GM12878 (cell line): Measurements from ENCODE around the gene KCTD2. TPM values are rescaled to one million over a fixed set of nuclear protein-coding genes. Genes with fewer than 3 reads are reported as not detected.
"Not testable (repeated sequence)": the region's sequence is repeated elsewhere in the genome, so short reads cannot be mapped to it uniquely, and the experiment has no call there.

Experiments
- ATAC-seq: fragments of 200-7000 bp; cut with Tn5 transposase; 3 replicates; pipeline ENCODE4 v1.9.1; 2020; ENCODE audit warnings: mild to moderate bottlenecking, moderate library complexity
- BruUV-seq: library from RNA; stranded (reverse); fragments of 400-500 nt; replicated peaks from 2 replicates; lab custom pipeline; 2021; lab: Mats Ljungman, UMichigan
- CTCF ChIA-PET: fragments of 300-600 bp; sonication (Branson Sonifier 250); formaldehyde crosslinking; extraction: SDS; loops from one replicate; lab custom pipeline; 2021; ENCODE audit warnings: inconsistent platforms; lab: Yijun Ruan, JAX
- POLR2A ChIA-PET: fragments of 350-600 bp; formaldehyde crosslinking; extraction: SDS; loops from one replicate; lab custom pipeline; 2021; ENCODE audit warnings: inconsistent platforms; lab: Charles Lee
- RAD21 ChIA-PET: fragments of 300-600 bp; sonication (Branson Sonifier 250); formaldehyde crosslinking; loops from one replicate; lab custom pipeline; 2023; ENCODE audit warnings: antibody characterized with exemption; ENCODE audit not compliant: unreplicated experiment; lab: Charles Lee
- SMC1A ChIA-PET: fragments of 300-600 bp; sonication (Branson Sonifier 250); formaldehyde crosslinking; loops from one replicate; lab custom pipeline; 2023; ENCODE audit not compliant: unreplicated experiment, uncharacterized antibody; lab: Charles Lee
- DNase-seq: peaks from one replicate; pipeline ENCODE4 v3.0.0-alpha.2; 2011; ENCODE audit warnings: low read depth, low spot score
- FAIRE-seq: peaks from 3 replicates; lab custom pipeline; 2011; peaks lifted over from hg19 to GRCh38; lab: Jason Lieb, UNC
- H2AFZ ChIP-seq: 2 replicates; pipeline ENCODE4 v1.6.0; 2011; ENCODE audit warnings: low read depth, low read length, control low read depth; ENCODE audit not compliant: control insufficient read depth
- H3K27ac ChIP-seq: 2 replicates; pipeline ENCODE4 v1.5.1; 2011; ENCODE audit warnings: control low read depth; ENCODE audit not compliant: control insufficient read depth, insufficient read depth
- H3K27me3 ChIP-seq, 2 experiments: replicated peaks in 1 of 2; 2 replicates each; pipeline versions ENCODE4 v1.6.0 to v1.6.1; 2011; ENCODE audit warnings: low read length in 1 of 2; ENCODE audit not compliant: control insufficient read depth in 2 of 2, insufficient read depth in 2 of 2
- H3K36me3 ChIP-seq, 2 experiments: 2 replicates each; pipeline ENCODE4 v1.5.1; 2011; ENCODE audit warnings: low read length in 1 of 2; ENCODE audit not compliant: control insufficient read depth in 2 of 2, insufficient read depth in 2 of 2
- H3K4me1 ChIP-seq: 2 replicates; pipeline ENCODE4 v1.6.1; 2011; ENCODE audit warnings: mild to moderate bottlenecking, low read length, moderate library complexity, mixed read lengths; ENCODE audit not compliant: control insufficient read depth, insufficient read depth
- H3K4me2 ChIP-seq: 2 replicates; pipeline ENCODE4 v1.6.0; 2011; ENCODE audit warnings: control low read depth; ENCODE audit not compliant: control insufficient read depth, insufficient read depth
- H3K4me3 ChIP-seq: fragments of 200-600 bp; sonication (generic); 2 replicates; pipeline ENCODE4 v1.5.1; 2016
- H3K79me2 ChIP-seq: 2 replicates; pipeline ENCODE4 v1.6.0; 2011; ENCODE audit warnings: low read length; ENCODE audit not compliant: control insufficient read depth, insufficient read depth
- H3K9ac ChIP-seq: 2 replicates; pipeline ENCODE4 v1.8.0; 2011; ENCODE audit warnings: low read length, control low read depth, mixed read lengths; ENCODE audit not compliant: control insufficient read depth, insufficient read depth
- H3K9me3 ChIP-seq: replicated peaks from 3 replicates; pipeline ENCODE4 v1.5.1; 2011; ENCODE audit warnings: mild to moderate bottlenecking, low read length; ENCODE audit not compliant: control insufficient read depth, insufficient read depth
- H4K20me1 ChIP-seq: 2 replicates; pipeline ENCODE4 v1.6.0; 2011; ENCODE audit not compliant: control insufficient read depth, insufficient read depth
- NFYB ChIP-seq: IDR thresholded peaks from 2 replicates; pipeline ENCODE4 v1.6.1; 2011; ENCODE audit warnings: low read depth, mild to moderate bottlenecking, low read length, improper control_type of control experiment, moderate library complexity; ENCODE audit not compliant: insufficient read depth
- POLR2A ChIP-seq: IDR thresholded peaks from 2 replicates; pipeline ENCODE4 v1.6.1; 2011; ENCODE audit warnings: low read depth, mild to moderate bottlenecking, low read length
- RUNX3 ChIP-seq: IDR thresholded peaks from 2 replicates; pipeline ENCODE4 v1.6.1; 2012; ENCODE audit warnings: low read length, inconsistent platforms
- SUZ12 ChIP-seq: fragments of 200-600 bp; sonication (generic); IDR thresholded peaks from one replicate; pipeline ENCODE4 v1.6.1; 2018; ENCODE audit warnings: antibody characterized with exemption, mild to moderate bottlenecking; ENCODE audit not compliant: unreplicated experiment
- WGBS: methylation state at CpG from one replicate; pipeline ENCODE4 v1.1.6; 2016; ENCODE audit warnings: low lambda C conversion rate; ENCODE audit not compliant: insufficient replicate concordance, insufficient coverage; ENCODE audit errors: missing lambda C conversion rate; 5-methylcytosine and 5-hydroxymethylcytosine counted together
- in situ Hi-C: fragments of 300-500 bp; cut with MboI; formaldehyde crosslinking; loops from 9 replicates; pipeline ENCODE4 v1.14.3; 2018; ENCODE audit warnings: mixed read lengths
- intact Hi-C: fragments of 100-400 bp; cut with micrococcal nuclease; formaldehyde crosslinking; loops from one replicate; pipeline ENCODE4 v1.14.2; 2022; ENCODE audit not compliant: unreplicated experiment
- polyA plus RNA-seq, 11 experiments: library from polyadenylated mRNA; depleted of rRNA in 4 of 11; unstranded in 6 of 11; stranded (reverse) in 5 of 11; fragments of >200 nt; fragmentation: Nextera tagmentation in 4 of 11; fragmentation: Illumina TruSeq in 1 of 11; extraction: Ambion mirVana in 4 of 11; extraction: Trizol in 1 of 11; gene quantifications; 1 replicate in 1 of 11; 2 replicates in 10 of 11; pipeline versions ENCODE4 v1.2.1 to v1.2.3, GENCODE V29; 2011 to 2016; ENCODE audit warnings: inconsistent platforms in 2 of 11, missing spikeins in 2 of 11, low read depth in 1 of 11
- total RNA-seq, 4 experiments: library from RNA; depleted of rRNA in 3 of 4; stranded (reverse); fragments of >200 nt in 3 of 4; fragmentation: Illumina TruSeq in 1 of 4; extraction: Trizol in 1 of 4; gene quantifications; 2 replicates each; pipeline versions ENCODE4 v1.2.1 to v1.2.3, GENCODE V29; 2013 to 2021

The KCTD2 gene
- total and polyA plus RNA-seq, 10 of the 15 experiments (the other 5 are each of a cell fraction or from before 2014, with no cell fraction given) = 1.5 to 27.5 (median 13.7) TPM

- POLR2A ChIA-PET = interaction anchor here (0.6 to 1.4 kb wide), 3 partner anchors 10 to 170 kb away, joined by 3 to 10 read pairs (median 3); no protein-coding TSS in a partner anchor
Observed at GRCh38 chr17:75024686-75025397, 22.2 kb upstream of the KCTD2 start.

DNA sequence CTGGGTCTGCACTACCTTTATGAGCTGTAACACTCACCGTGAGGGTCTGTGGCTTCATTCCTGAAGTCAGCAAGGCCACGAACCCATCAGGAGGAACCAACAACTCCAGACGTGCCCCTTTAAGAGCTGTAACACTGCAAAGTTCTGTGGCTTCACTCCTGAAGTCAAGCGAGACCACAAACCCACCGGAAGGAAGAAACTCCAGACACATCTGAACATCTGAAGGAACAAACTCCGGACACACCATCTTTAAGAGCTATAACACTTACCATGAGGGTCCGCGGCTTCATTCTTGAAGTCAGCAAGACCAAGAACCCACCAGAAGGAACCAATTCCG is 21.7 kb upstream of the KCTD2 start:
- ATAC-seq, intact Hi-C loops: not testable (repeated sequence)

More at GRCh38 chr17:75024686-75025397, 22.2 kb upstream of the KCTD2 start:
- Histone ChIP-seq H3K9me3 (no peaks in the 10 kb centered on the region; the same call in 2 of the 3 replicates), H3K4me3 (no peak overlapping the region), H3K9ac (no peak overlapping the region), H3K27ac (no peak overlapping the region), H4K20me1 (no peaks in the 10 kb centered on the region), H2AFZ (no peak overlapping the region), H3K4me2 (no peak overlapping the region), H3K27me3 (no peaks in the 10 kb centered on the region), H3K36me3 (peaks cover 3 to 9% of the 10 kb centered on the region in 2 experiments; a peak in 2 of 4 replicates), H3K79me2 (no peaks in the 10 kb centered on the region), H3K4me1 (no peaks in the 10 kb centered on the region)
- ChIA-PET SMC1A (interaction anchor here (1.2 to 1.6 kb wide), 5 partner anchors 13 to 64 kb away, joined by 3 to 5 read pairs (median 4); no protein-coding TSS in a partner anchor), RAD21 (interaction anchor here (3.2 kb wide), 1 partner anchor 64 kb away, joined by 9 read pairs; no protein-coding TSS in a partner anchor), CTCF (interaction anchor here (1.4 kb wide), 1 partner anchor 63 kb away, joined by 3 read pairs; no protein-coding TSS in a partner anchor)
- TF ChIP-seq SUZ12 = no peak
- peak; percentile 80 for TF ChIP-seq NFYB
- TF ChIP-seq POLR2A = 0 out of 2 replicates have a peak, but pooled peaks have one; percentile 19
- no peak for FAIRE-seq
- DNase-seq = no peak
- intact Hi-C loops = no loop called here
- ATAC-seq = no peak
- BruUV-seq = no TSS peak
- 92% methylated on average over 10 of the region's 10 CpGs for WGBS
- in situ Hi-C loops = no loop called here

DNA sequence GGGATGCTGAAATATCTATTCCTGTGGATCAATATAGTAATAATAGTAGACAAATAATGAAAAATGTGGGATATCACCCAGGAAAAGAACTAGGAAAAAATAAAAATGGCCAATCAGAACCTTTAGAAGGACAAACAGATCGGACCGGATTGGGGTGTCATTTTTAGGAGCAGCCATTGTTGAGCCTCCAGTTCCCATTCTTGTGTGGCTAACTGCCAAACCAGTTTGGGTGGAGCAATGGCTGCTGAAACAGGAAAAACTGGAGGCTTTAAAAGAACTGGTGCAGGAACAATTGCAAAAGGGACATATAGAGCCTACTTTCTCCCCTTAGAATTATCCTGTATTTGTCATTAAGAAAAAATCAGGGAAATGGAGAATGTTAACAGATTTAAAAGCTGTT is 20.4 kb upstream of the KCTD2 start:
- H3K4me2 ChIP-seq, CTCF ChIA-PET: not testable (repeated sequence)

More for the DNA sequence above, 21.7 kb upstream of the KCTD2 start:
- ChIA-PET POLR2A (interaction anchor here (0.6 to 1.4 kb wide), 2 partner anchors 9 to 170 kb away, joined by 3 read pairs; no protein-coding TSS in a partner anchor), RAD21 (interaction anchor here (3.2 kb wide), 1 partner anchor 64 kb away, joined by 9 read pairs; no protein-coding TSS in a partner anchor), SMC1A (interaction anchor here (1.3 kb wide), 1 partner anchor 14 kb away, joined by 5 read pairs; no protein-coding TSS in a partner anchor), CTCF (interaction anchor here (1.4 kb wide), 1 partner anchor 64 kb away, joined by 3 read pairs; no protein-coding TSS in a partner anchor)
- H3K9me3 ChIP-seq, BruUV-seq, H2AFZ ChIP-seq, FAIRE-seq, H3K36me3 ChIP-seq, DNase-seq, H3K27ac ChIP-seq, H3K27me3 ChIP-seq, H3K4me1 ChIP-seq, H4K20me1 ChIP-seq, H3K79me2 ChIP-seq, H3K4me2 ChIP-seq, H3K9ac ChIP-seq, H3K4me3 ChIP-seq, in situ Hi-C loops: not testable (repeated sequence)
- 0 out of 2 replicates have a peak, but pooled peaks have one; percentile 20 for TF ChIP-seq RUNX3
- WGBS = 86% methylated on average over 9 of the region's 9 CpGs

More for the DNA sequence above, 20.4 kb upstream of the KCTD2 start:
- H3K79me2 ChIP-seq, POLR2A ChIA-PET, FAIRE-seq, DNase-seq, BruUV-seq, H3K9me3 ChIP-seq, H4K20me1 ChIP-seq, SMC1A ChIA-PET, H3K27me3 ChIP-seq, H2AFZ ChIP-seq, ATAC-seq, H3K4me1 ChIP-seq, in situ Hi-C loops, intact Hi-C loops, H3K27ac ChIP-seq, H3K4me3 ChIP-seq, H3K9ac ChIP-seq, H3K36me3 ChIP-seq: not testable (repeated sequence)
- RAD21 ChIA-PET = interaction anchor here (3.2 kb wide), 1 partner anchor 65 kb away, joined by 9 read pairs; no protein-coding TSS in a partner anchor
- 100% methylated on average over 2 of the region's 2 CpGs for WGBS
